PC-3 (cell line): ENCODE measurements around the gene ABLIM1.

ENCODE experiments used
- CTCF ChIP-seq: fragments of 300-600 bp; sonication (generic); conservative IDR thresholded peaks from 2 replicates; pipeline ENCODE4 v1.5.1; 2017; ENCODE audit warnings: antibody characterized with exemption, low read depth, mild to moderate bottlenecking, low read length
- EZH2 ChIP-seq: fragments of 300-600 bp; sonication (generic); IDR thresholded peaks from one replicate; pipeline ENCODE4 v1.6.1; 2017; ENCODE audit warnings: antibody characterized with exemption, mild to moderate bottlenecking, low read length; ENCODE audit not compliant: unreplicated experiment
- EZH2phosphoT487 ChIP-seq: fragments of 300-600 bp; sonication (generic); IDR thresholded peaks from 2 replicates; pipeline ENCODE4 v1.6.1; 2018; ENCODE audit warnings: mild to moderate bottlenecking, antibody characterized with exemption, low read length, borderline replicate concordance

GRCh38 chr10:114499630-114500190, 158.4 kb downstream of the ABLIM1 start:
- TF ChIP-seq CTCF (no peak), EZH2 (no peak), EZH2phosphoT487 (no peak)
